NCI-H510A treated with DMSO at 0.1 percent for 48 hours (cell line): ENCODE measurements around the gene ADAMTS9.

Experiments used
- DNase-seq: peaks from one replicate; lab custom pipeline; 2025; lab: John Stamatoyannopoulos, UW

The ADAMTS9 gene

GRCh38 chr3:64617610-64618009 is 70.2 kb downstream of the ADAMTS9 start:
- no peak for DNase-seq

GRCh38 chr3:64616953-64617352 is 70.8 kb downstream of the ADAMTS9 start:
- no peak for DNase-seq

GRCh38 chr3:64612916-64613526 is 74.8 kb downstream of the ADAMTS9 start:
- DNase-seq = no peak

- no peak for DNase-seq
These were observed 75.5 kb downstream of the ADAMTS9 start for GRCh38 chr3:64612082-64612860.

GRCh38 chr3:64608741-64609140 is 79.1 kb downstream of the ADAMTS9 start:
- no peak for DNase-seq

GRCh38 chr3:64607032-64607551 is 80.7 kb downstream of the ADAMTS9 start:
- no peak for DNase-seq

GRCh38 chr3:64604313-64604712 is 83.5 kb downstream of the ADAMTS9 start:
- no peak for DNase-seq

GRCh38 chr3:64601824-64602223 is 86.0 kb downstream of the ADAMTS9 start:
- no peak for DNase-seq

- DNase-seq = no peak
These were observed 87.4 kb downstream of the ADAMTS9 start for GRCh38 chr3:64600246-64600950.

GRCh38 chr3:64599651-64600050 is 88.1 kb downstream of the ADAMTS9 start:
- no peak for DNase-seq

- no peak for DNase-seq
These were observed 92.5 kb downstream of the ADAMTS9 start for GRCh38 chr3:64595253-64595694.

- DNase-seq = no peak
These were observed 93.7 kb downstream of the ADAMTS9 start for GRCh38 chr3:64594134-64594533.

- DNase-seq = peak; percentile 14
These were observed 94.5 kb downstream of the ADAMTS9 start for GRCh38 chr3:64593350-64593749.

GRCh38 chr3:64591615-64592014 is 96.2 kb downstream of the ADAMTS9 start:
- DNase-seq = no peak

GRCh38 chr3:64588380-64588779 is 99.4 kb downstream of the ADAMTS9 start:
- DNase-seq = no peak

- DNase-seq = no peak
These were observed 100.8 kb downstream of the ADAMTS9 start for GRCh38 chr3:64586952-64587351.

- DNase-seq = no peak
These were observed 103.6 kb downstream of the ADAMTS9 start for GRCh38 chr3:64584179-64584578.

- no peak for DNase-seq
These were observed 109.0 kb downstream of the ADAMTS9 start for GRCh38 chr3:64578797-64579196.

GRCh38 chr3:64578062-64578770 is 109.6 kb downstream of the ADAMTS9 start:
- no peak for DNase-seq

GRCh38 chr3:64576211-64576775 is 111.5 kb downstream of the ADAMTS9 start:
- DNase-seq = no peak

GRCh38 chr3:64575211-64575844 is 112.5 kb downstream of the ADAMTS9 start:
- peak; percentile 7 for DNase-seq
